ENCODE measurements around the gene PSMA7. TPM values are rescaled to one million over a fixed set of nuclear protein-coding genes. Genes with fewer than 3 reads are reported as not detected.
"Not testable (repeated sequence)": the region's sequence is repeated elsewhere in the genome, so short reads cannot be mapped to it uniquely, and the experiment has no call there.

Gene PSMA7
- polyA plus RNA-seq, 5 donors, result 140 to 204 (median 158) TPM

DNA sequence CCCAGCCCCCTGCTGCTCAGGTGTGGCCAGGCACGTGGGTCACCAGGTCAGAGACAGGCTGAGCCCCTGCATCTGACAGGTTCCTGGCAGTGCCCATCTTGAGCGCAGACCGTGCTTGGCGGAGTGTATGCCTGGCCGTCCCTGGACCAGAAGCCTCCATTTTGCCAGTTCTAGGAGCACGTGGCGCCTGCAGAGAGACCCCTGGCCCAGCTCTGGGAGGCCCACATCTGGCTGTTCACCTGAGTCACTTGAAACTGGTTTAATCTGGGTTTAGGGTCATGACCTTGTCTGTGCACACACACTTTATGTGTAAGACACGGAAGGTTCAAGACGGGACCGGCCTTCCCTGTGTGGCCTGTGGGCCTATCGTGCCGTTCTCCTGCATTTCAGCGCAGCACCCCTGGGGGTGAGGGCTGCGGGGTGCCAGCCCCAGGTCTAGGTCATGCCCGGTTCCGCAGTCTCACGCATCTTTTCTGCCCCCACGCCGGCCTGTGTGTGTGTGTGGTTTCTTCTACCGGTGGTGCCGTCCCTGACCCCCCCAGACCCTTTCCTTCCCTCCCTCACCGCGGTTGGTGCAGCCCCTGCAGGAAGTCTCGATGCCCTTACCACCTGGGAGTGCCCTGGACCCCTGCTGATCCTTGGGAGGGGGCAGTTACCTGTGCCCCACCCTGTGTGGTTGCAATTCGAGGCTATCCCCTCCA, 14.3 kb upstream of the PSMA7 start:
- no peak for DNase-seq

DNA sequence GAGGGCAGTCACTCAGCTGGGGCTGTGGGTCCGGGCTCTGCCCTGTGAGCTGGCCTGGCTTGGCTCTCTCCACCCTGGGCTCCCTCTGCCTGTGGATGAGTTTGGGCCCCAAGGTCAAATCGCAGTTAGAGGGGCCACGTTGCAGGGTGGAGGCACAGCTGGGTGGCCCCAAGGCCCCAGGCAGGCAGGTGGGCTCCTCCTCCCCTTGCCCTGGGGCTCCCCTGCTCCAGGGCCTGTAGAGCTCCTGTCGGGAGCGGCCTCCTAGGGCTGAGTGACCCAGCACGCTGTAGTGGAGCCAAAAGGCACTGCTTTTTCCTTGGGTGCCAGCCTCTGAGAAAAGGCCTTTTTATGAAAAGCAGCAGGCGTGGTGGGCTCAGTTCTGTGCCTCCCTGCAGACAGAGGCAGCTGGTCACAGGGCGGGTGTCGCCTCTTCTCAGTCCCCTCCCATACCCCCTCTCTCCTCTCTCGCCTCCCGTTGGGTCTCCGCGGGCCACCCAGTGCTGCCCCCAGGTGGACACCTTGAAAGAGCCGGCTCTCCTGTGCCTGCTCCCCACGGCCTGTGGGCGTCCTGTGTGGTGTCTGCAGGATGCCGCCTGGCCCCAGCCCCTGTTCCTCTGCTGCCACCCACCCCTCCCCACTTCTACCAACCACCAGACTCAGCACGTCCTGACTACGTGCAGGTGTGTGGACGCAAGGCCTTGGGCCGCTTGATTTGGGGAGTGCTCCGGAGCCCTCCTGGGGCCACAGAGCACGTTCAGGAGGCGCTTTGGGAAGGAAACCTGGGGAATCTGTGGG, 13.6 kb upstream of the PSMA7 start:
- peak in 1 of 2 donors; percentile 37 for DNase-seq

DNA sequence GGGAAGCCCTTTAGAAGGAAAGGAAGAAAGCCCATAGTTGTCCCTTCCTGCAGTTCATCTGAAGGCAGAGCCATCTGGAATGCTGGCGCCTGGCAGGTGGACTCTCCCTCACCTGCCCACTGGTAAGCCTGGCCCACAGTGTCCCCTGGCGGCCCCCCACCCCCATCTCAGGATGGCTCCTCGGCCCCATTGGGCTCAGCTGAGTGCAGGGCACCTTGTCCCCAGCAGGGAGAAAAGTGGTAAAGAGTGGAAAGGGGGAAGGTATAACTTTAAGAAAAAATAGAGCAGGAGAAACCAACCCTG, 13.0 kb upstream of the PSMA7 start:
- no peak for DNase-seq

DNA sequence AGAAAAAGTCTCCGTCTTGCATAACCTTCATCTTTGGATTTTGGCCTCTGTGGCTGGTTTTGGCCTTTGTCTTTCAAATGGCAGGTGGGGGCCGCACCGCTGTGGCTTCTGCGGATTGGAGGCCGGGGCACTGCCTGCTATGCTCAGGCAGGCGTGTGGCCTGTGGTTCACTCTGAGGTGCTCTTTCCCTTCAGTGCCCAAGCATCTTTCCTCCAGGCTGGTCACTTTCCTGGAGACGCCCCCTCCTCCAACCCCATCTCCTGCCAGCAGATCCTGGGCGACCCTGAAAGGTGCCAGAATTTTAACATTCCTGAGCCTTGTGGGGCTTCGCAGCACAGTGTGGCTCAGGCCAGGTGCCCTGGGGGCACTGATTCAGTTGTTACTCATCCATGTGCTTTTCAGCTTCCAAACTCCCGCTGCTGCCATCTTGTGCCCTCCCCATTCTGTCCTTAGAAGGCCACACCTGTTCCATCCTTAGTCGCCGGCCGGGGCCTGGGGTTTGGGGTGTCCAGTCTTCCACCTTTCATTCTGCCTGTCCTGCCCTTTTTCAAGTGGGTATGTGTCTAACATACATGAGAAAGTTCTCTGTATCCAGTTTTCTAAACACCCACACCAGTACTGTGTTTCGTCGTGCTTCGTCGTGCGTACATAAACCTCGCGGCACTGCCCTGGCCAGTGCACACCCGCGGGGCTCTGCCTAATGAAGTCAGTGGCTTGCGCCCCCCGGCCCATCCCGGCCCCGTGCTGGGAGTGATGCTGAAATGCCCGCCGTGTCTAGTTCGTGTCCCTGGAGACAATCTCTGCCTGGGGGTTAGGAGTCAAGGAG, 12.4 kb upstream of the PSMA7 start:
- no peak for DNase-seq

DNA sequence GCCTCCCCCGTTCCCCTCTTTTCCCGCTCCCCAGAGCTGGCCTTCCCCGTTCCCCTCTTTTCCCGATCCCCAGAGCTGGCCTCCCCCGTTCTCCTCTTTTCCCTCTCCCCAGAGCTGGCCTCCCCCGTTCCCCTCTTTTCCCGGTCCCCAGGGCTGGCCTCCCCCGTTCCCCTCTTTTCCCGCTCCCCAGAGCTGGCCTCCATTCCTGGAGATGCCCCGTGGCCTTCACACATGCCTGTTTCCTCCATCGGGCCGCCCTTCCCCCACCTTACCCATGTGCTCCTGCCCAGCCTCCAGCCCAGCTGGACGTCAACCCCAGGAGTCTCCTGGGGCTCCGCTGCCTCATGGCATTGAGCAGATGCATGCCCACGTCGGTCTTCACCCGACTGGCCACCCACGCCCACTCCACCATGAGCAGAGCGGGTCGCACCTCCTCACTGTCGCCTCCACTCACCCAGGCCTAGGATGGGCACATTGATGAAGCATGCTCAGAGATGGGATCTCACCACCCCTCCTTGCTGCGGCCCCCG, 8.7 kb upstream of the PSMA7 start:
- DNase-seq, result no peak

DNA sequence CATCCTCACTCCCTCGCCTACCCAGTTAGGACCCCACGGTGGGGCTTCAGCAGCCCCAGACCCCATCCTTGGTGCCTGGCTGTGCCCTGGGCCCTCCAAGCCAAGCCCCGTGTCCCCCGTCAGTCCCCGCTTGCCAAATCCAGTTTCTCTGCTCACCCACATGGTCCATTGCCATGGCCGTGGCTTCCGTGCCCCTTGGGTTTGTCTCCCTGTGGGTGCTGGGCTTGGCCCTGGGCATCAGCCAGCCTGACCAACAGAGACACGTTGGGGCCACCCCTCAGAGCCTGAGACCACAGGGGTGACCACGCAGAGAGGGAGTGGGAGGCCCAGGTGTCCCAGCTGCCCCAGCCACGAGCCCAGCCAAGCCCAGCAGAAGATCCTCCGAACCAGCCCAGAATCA, 8.0 kb upstream of the PSMA7 start:
- DNase-seq, result no peak

DNA sequence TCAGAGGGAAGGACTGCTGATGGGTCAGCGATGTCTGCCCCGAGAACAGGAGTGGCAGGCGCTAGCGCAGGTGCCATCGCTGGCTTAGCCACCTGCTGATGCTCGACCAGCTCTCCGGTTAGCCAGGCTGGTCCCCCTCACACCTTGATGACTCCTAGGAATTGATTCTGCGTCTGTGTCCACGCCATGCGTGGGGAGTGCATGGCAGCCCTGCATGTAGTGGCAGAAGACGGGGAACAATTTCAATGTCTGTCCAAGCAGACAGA, 7.0 kb upstream of the PSMA7 start:
- DNase-seq, result no peak

DNA sequence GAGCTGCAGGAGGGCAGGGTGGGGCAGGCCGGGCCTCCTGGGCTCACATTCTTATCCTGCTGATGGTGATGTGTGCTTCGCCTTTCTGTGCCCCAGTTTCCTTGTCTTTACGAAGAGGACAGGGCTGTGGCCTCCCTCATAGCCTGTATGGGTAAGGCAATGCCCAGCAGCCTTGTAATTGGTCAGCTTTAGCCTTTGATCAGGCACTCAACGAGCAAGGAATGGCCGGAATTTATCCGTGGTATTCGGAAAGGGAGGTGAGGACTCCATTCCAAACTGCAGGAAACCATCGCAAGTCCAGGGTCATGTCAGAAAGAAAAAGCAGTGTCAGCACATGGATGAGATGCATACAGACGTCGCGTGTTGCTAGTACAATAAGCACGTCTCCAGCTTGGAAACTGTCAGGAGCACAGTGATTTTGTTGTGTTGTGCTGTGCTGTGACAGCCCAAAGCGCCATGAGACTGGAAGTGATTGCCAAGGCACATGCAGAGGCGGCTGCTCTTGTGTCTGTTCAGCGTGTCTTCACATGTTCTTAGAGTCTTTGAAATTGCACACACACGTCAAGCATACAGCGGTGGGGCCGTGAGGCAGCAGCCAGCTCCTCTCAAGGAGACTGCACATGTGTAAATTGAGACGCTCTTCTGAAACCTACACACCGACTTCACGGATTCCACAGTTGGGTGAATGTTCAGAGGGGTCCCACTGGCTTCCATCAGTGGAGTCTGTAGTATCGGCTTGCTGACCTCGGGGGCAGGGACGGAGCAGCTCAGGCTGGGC, 6.5 kb upstream of the PSMA7 start:
- DNase-seq, result no peak

- no peak for DNase-seq
Observed at GRCh38 chr20:62148908-62149314, 5.7 kb upstream of the PSMA7 start.

- DNase-seq, result not testable (repeated sequence)
Observed at GRCh38 chr20:62148383-62148782, 5.2 kb upstream of the PSMA7 start.

- DNase-seq, result no peak
Observed at GRCh38 chr20:62147528-62147927, 4.3 kb upstream of the PSMA7 start.

DNA sequence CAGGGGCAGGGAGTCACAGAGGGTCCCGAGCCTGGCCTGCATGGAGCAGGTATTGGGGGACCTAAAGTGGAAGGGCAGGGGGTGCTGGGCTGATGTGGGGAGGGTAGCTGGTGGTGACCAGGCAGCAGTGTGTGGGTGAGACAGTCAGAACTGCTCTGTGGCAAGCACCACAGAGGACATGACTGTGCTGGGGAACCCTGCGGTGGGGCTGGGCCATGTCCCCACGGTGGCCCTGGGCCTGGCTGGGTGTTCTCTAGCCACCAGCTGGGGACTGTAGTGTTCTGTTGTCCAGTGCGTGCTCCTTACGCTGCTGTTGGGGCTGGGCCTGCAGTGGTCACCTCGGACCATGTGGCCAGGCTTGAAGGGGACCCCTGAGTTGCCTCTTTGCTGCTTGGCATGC, 3.9 kb upstream of the PSMA7 start:
- DNase-seq, result no peak

GRCh38 chr20:62146019-62146755, 3.0 kb upstream of the PSMA7 start:
- DNase-seq, result no peak

DNA sequence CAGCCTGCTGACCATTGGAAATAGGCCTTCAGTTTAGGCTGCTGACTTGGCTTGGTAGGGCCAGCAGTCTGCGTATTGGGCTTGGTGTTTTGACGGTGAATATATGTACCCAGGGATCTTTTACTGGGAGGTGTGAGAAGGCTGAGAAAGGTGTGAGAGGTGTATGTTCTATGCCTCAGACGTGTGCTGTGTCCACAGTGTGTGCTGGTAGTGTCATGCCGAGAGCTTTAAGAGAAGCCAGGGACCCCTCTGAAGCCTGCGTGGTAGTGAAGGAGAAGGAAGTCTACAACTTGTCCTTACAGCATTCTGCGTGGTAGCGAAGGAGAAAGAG, 2.5 kb upstream of the PSMA7 start:
- DNase-seq, result no peak

GRCh38 chr20:62143957-62144825, 997 bp upstream of the PSMA7 start:
- no peak for DNase-seq

DNA sequence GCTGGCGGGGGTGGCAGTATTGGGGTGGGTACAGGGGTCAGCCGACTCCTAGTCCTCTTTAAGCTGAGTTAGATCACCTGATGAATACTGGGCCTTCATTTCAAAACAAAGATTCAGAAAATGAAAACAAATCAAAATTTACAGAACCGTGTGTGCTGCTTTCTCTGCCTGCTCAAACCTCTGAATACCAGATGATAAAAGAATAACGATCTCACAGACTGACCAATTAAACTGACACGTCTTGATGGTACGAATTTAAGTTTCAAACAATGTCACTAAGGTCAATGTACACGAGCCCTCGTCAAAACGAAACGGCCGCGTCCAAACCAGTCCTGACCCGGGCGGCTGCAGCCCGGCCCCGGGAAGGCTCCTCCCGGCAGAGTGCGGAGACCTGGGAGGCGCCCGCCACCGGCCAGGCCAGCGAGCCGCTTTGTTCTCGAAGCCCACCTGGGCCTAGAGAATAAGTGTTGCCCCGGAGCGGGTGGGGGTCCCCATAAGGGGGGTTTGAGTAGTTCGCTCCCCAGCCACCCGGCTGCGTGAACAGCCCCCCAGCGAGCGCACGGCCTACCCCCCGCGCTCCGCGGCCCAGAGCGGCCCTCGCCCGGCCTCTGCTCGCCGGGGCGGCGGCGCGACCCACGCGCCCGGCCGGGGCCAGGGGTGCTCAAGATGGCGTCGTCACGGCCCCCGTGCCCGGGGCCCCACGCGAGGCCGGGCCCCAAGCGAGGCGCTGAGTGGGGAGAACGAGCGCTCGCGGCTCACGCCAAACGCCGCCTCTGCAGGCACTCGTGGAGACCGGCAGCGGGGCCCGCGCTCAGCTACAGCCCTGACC, 728 bp downstream of the PSMA7 start:
- no peak for DNase-seq

- no peak for DNase-seq
Observed at GRCh38 chr20:62141397-62142251, 1.6 kb downstream of the PSMA7 start.

- no peak for DNase-seq
Observed at GRCh38 chr20:62141043-62141396, 2.2 kb downstream of the PSMA7 start.

DNA sequence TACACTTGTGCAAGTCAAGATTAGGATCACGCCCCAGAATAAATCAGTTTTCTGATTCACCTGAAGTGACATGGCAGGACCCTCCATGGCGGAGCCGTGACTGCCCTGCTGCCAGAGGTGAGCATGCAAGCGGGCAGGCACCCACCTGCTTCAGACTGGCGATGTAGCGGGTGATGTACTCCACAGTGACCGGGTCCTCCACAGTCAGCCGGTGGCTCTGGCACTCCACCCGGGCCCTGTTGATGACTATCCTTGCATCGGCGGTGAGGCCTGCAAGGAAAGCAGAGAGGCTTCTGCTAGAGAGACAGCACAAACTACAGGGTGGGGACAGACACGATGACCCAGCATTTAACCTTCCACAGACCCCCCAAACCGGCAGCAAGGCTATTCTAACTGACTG, 3.6 kb downstream of the PSMA7 start:
- DNase-seq, result no peak

All from right lung (tissue), 5 donors.